ENCODE measurements around the gene RPTN.

Gene RPTN

DNA sequence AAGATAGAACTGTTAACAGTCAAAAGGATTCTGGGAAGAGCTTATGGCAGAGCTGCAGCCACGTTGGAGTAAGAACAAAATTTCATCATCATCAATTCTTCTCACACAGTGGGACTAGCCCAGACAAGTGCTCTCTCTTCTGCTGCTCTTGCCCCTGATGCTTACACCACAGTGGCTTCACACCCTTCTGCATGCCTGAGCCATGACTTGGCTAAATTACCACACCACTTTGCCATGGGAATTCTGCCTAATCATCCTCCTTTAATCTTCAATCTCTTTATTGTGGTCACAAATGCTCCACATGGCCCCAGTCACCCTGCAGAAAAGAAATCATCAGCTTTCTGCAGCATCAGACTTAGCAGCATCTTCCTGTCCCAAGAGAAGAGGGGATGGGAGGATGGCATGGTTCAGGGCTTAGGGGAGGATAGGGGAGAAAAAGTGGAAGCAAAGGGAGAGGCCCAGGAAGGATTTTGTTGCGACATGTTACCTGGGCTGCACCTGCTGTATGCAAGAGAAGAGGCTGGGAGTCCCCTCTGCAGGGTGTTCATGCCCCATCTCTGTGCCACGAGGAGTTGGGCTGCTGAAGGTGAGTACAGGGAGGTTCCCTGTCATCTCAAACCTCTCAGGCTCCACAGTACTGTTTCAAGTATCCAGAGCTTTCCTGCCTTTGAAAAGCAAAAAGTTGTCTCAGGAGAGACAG, 9.0 kb upstream of the RPTN start:
- no peaks in the 10 kb centered on the region for H3K9me3 Mint-ChIP-seq
- no peak overlapping the region for H3K27ac Mint-ChIP-seq
- TF ChIP-seq, protein P1, sequence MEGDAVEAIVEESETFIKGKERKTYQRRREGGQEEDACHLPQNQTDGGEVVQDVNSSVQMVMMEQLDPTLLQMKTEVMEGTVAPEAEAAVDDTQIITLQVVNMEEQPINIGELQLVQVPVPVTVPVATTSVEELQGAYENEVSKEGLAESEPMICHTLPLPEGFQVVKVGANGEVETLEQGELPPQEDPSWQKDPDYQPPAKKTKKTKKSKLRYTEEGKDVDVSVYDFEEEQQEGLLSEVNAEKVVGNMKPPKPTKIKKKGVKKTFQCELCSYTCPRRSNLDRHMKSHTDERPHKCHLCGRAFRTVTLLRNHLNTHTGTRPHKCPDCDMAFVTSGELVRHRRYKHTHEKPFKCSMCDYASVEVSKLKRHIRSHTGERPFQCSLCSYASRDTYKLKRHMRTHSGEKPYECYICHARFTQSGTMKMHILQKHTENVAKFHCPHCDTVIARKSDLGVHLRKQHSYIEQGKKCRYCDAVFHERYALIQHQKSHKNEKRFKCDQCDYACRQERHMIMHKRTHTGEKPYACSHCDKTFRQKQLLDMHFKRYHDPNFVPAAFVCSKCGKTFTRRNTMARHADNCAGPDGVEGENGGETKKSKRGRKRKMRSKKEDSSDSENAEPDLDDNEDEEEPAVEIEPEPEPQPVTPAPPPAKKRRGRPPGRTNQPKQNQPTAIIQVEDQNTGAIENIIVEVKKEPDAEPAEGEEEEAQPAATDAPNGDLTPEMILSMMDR (IDR thresholded peaks at IDR 0.05; ENCODE audit: unreplicated experiment in 3 of 3): no peak
- H3K4me3 Mint-ChIP-seq: no peak overlapping the region
- H3K36me3 Mint-ChIP-seq (ENCODE audit: low read depth): no peaks in the 10 kb centered on the region
- H3K4me1 Mint-ChIP-seq: no peaks in the 10 kb centered on the region
- no peaks in the 10 kb centered on the region for H3K27me3 Mint-ChIP-seq (ENCODE audit: low read depth)

DNA sequence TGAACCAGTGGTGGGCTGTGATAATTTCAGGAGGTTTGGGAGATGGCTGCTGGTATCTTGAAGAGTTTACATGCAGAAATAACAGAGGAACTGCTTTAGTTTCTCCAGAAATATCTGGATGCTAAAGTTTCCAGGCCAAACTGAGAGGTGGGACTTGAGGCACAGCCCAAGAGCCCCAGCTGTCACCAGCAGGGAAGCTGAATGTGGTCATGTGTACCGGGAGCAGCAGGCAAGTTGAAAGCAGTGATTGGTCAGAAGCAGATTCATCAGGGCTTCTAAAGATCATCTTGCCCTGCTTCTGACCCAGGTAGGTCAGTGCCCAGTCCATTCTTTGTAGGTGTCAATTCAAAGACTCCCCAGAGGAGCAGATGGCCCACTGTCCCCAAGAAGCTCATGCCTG, 7.9 kb upstream of the RPTN start:
- TF ChIP-seq, protein P1 (IDR thresholded peaks at IDR 0.05; ENCODE audit: unreplicated experiment in 3 of 3): no peak
- Mint-ChIP-seq H3K4me3 (no peak overlapping the region), H3K27ac (no peak overlapping the region), H3K27me3 (ENCODE audit: low read depth) (no peaks in the 10 kb centered on the region), H3K9me3 (no peaks in the 10 kb centered on the region), H3K36me3 (ENCODE audit: low read depth) (no peaks in the 10 kb centered on the region), H3K4me1 (no peaks in the 10 kb centered on the region)

DNA sequence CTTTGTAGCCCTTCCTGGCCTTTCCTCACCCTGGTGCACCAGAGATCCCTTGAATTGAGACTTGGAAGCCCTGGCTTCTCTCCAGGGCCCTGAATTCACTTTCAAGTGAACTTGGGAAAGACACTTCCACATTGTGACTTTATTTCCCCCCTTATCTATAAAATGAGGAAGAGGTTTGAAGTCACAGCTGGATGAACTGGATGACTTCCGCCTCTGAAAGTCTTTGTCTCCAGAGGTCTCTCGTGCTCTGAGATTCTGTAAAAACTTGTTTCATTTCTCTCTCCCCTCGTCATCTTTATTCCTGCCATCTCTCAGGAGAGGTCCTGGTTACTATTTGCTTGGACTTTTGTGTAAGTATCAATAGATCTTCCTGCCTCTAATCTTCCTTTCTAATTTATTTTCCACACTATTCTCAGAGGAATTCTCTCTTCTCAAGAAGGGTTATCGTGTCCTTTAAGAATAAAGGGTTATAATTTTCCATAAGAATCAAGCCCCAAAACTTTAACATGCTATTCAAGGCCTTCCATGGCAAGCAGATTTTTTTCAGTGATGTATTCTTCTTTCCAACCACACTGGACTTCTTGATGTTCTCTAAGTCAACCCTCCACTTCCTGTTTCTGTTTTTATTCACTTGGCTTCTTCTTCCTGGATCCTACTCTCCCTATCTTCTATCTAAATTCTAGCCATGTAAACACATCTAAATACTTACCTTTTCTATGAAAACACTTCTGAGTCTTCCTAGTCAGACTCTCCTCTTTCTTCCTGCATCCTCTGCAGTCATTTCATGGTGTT, 6.5 kb upstream of the RPTN start:
- H3K36me3 Mint-ChIP-seq (ENCODE audit: low read depth): no peaks in the 10 kb centered on the region
- no peak overlapping the region for H3K4me3 Mint-ChIP-seq
- no peaks in the 10 kb centered on the region for H3K9me3 Mint-ChIP-seq
- no peak overlapping the region for H3K27ac Mint-ChIP-seq
- no peaks in the 10 kb centered on the region for H3K27me3 Mint-ChIP-seq (ENCODE audit: low read depth)
- no peaks in the 10 kb centered on the region for H3K4me1 Mint-ChIP-seq
- TF ChIP-seq, protein P1 (IDR thresholded peaks at IDR 0.05; ENCODE audit: unreplicated experiment in 3 of 3): no peak

DNA sequence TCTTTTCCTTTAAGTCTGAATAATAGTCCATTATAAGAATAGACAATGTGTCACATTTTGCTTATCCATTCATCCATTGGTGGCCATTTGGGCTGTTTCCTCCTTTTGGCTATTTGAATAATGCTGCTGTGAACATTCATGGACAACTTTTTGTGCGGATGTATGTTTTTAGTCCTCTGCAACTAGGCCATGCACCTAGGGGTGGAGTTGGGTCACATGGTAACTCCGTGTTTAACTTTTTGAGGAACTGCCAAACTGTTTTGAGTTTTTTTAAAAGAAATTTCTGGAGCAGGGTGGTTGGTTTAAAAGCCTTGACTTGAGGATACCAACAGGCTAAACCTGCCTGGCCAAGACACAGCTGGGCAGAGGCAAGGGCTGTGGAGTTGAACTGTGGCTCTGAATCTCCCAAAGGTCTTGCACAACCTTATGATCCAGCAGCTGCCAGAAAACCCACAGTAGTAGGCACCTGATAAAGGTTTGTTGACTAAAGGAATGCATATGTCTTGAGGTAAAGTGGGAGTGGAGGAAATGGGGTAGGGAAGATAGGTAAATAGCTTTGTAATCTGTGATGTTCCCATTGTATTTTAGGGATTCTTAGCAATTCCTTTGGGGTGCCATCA, 5.6 kb upstream of the RPTN start:
- Mint-ChIP-seq H3K27ac (no peak overlapping the region), H3K4me3 (no peak overlapping the region), H3K27me3 (ENCODE audit: low read depth) (no peaks in the 10 kb centered on the region), H3K36me3 (ENCODE audit: low read depth) (no peaks in the 10 kb centered on the region), H3K9me3 (no peaks in the 10 kb centered on the region), H3K4me1 (no peaks in the 10 kb centered on the region)
- TF ChIP-seq, protein P1 (IDR thresholded peaks at IDR 0.05; ENCODE audit: unreplicated experiment in 3 of 3): no peak

DNA sequence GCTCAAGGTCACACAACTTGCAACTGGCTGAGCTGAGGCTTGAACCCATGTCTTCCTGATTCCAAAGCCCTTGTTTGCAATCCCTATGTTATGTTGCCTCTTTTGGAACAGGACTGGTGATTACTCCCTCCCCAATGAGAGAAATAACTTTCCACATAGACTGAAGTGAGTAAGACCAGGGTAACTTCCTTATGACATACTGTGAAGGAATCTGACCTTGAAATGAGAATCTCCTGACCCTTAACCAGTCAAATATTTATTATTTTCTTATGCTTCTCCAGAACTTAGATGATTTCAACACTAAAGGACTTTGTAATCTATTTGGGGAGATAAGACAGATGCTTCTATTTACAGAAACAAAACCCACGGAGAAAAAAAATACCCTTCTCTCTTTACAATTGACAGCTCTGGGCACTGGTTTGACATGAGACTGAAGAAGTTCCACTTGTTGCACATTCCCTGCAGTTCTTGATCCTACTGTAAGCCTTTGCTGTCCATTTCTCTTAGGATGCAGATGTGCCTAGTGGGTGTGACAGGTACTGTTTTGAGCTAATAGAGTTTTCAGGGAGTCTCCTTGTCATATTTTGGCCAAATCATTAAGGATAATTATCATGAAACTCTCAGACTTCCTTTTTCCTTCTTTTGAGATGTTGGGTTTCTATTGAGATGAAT, 3.9 kb upstream of the RPTN start:
- TF ChIP-seq, protein P1 (IDR thresholded peaks at IDR 0.05; ENCODE audit: unreplicated experiment in 3 of 3): no peak
- Mint-ChIP-seq H3K4me3 (no peak overlapping the region), H3K27me3 (ENCODE audit: low read depth) (no peaks in the 10 kb centered on the region), H3K27ac (no peak overlapping the region), H3K36me3 (ENCODE audit: low read depth) (no peaks in the 10 kb centered on the region), H3K9me3 (no peaks in the 10 kb centered on the region), H3K4me1 (no peaks in the 10 kb centered on the region)
